Measurements from ENCODE around the gene LRRN4CL. TPM values are rescaled to one million over a fixed set of nuclear protein-coding genes. Genes with fewer than 3 reads are reported as not detected.
"Not testable (repeated sequence)": the region's sequence is repeated elsewhere in the genome, so short reads cannot be mapped to it uniquely, and the experiment has no call there.

Gene LRRN4CL
- total and polyA plus RNA-seq, 8 donors = 1.6 to 20.0 (median 5.8) TPM

DNA sequence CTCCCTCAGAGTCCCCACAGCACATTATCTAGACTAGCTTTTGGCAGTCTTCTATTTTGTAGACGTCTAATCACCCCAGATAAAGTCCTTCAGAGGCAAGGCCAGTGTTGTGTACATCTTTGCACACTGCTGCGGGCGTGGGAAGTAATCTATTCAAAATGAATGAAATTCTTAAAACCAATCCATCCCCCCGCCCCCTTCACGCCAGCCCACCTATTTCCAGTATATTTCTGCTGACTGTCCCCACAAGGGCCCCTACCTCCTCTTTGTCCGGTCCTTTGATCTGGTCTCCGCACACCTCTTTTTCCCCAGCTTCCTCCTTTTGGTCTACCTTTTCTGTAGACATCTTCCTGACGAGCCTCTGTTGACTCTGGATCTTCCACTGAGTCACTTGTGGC is 17.5 kb upstream of the LRRN4CL start:
- no peaks in the 10 kb centered on the region for H3K27me3 ChIP-seq
- H3K27ac ChIP-seq = peak overlapping the region; percentile 81 to 94 (median 89)
- 46 to 61% (median 57%) methylated on average over 8 of the region's 8 CpGs for WGBS, 5 donors
- H3K36me3 ChIP-seq = peaks cover 9 to 24% (median 19%) of the 10 kb centered on the region in 4 donors
- intact Hi-C loops (cut with DNase I; ENCODE audit: low total_unique reads) = no loop called here
- peak overlapping the region; percentile 65 to 87 (median 80) for H3K4me3 ChIP-seq
- peaks cover 42 to 65% (median 55%) of the 10 kb centered on the region in 4 donors for H3K4me1 ChIP-seq
- H3K9me3 ChIP-seq = no peaks in the 10 kb centered on the region
- TF ChIP-seq POLR2AphosphoS5 (IDR thresholded peaks at IDR 0.05) = no peak
- no peak for TF ChIP-seq EP300 (IDR thresholded peaks at IDR 0.05)
- TF ChIP-seq, protein P1, sequence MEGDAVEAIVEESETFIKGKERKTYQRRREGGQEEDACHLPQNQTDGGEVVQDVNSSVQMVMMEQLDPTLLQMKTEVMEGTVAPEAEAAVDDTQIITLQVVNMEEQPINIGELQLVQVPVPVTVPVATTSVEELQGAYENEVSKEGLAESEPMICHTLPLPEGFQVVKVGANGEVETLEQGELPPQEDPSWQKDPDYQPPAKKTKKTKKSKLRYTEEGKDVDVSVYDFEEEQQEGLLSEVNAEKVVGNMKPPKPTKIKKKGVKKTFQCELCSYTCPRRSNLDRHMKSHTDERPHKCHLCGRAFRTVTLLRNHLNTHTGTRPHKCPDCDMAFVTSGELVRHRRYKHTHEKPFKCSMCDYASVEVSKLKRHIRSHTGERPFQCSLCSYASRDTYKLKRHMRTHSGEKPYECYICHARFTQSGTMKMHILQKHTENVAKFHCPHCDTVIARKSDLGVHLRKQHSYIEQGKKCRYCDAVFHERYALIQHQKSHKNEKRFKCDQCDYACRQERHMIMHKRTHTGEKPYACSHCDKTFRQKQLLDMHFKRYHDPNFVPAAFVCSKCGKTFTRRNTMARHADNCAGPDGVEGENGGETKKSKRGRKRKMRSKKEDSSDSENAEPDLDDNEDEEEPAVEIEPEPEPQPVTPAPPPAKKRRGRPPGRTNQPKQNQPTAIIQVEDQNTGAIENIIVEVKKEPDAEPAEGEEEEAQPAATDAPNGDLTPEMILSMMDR (IDR thresholded peaks at IDR 0.05) = no peak
- no peak for TF ChIP-seq POLR2A (IDR thresholded peaks at IDR 0.05)
- DNase-seq = no peak

DNA sequence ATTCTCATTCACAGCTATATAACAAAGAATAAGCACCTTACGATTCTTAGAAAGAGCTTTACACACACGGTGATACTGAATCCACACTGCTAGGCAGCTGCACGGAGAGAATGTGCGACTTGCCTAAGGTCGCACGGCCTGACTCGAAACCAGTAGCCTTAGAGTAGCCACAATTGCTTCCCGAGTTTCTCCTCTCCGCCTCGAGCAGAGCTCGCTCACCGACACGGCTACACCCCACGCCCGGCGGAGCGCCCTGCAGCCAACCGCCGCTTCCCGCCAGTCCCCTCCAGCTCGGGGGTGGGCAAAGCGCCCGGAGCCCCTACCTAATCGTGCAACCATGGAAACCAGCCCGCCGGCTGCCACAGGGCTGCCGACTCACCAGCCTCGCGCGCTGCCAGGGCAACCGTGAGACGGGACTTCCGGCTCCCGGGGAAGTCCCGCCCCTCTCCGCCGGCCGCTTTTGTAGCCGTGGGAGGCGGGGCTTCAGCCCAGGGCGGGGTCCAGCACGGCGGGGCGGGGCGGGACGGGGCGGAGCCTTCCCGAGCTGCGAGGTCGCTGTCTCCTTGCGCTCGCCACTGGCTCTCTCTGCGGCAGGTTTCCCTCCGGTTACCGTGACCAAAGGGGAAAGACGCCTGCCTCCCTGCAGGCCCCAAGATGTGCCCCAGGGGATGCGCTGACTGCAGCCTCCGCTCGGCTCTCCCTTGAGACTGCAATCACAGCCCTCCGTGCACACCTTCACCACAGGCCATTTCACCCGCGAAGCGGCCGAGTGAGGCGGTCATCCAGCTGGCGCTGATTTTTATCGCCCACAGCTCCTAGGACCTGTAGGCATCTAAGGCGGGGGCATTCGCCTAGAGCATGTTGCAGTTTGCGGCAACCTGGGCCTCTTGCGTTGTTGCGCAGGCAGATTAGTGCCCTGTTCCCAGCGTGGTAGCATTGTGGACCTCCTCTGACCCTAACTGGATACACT is 16.8 kb upstream of the LRRN4CL start:
- H3K27ac ChIP-seq = peak overlapping the region; percentile 81 to 94 (median 89)

DNA sequence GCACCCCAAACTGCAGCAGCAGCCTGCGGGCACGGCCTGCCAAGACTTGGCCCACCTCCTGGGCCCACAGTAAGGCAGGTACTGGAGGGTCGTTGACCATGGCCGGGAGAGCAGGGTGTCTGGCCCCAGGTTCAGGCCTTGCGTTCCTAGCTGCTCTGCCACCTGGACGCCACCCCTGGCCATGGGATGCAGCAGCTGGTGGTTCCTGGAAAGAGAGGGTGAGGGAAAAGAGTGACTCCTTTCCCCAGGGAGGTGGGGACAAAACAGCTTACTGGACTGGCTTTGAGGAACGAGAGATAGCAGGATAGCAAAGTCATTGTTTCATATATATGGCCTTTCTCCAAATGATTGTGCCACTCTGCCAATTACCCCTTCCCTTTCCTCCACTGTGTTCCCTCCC is 16.1 kb upstream of the LRRN4CL start:
- H3K27me3 ChIP-seq = no peaks in the 10 kb centered on the region
- peak in 1 of 2 donors; percentile 64 for DNase-seq
- no peaks in the 10 kb centered on the region for H3K9me3 ChIP-seq
- 16 to 41% (median 33%) methylated on average over 7 of the region's 7 CpGs for WGBS, 5 donors
- H3K4me1 ChIP-seq = peaks cover 40 to 52% (median 46%) of the 10 kb centered on the region in 4 donors
- intact Hi-C loops (cut with DNase I; ENCODE audit: low total_unique reads) = no loop called here
- no peak for TF ChIP-seq EP300 (IDR thresholded peaks at IDR 0.05)
- TF ChIP-seq POLR2A (IDR thresholded peaks at IDR 0.05) = no peak
- no peak for TF ChIP-seq POLR2AphosphoS5 (IDR thresholded peaks at IDR 0.05)
- TF ChIP-seq, protein P1 (IDR thresholded peaks at IDR 0.05) = no peak
- peak overlapping the region; percentile 81 to 94 (median 89) for H3K27ac ChIP-seq
- peak overlapping the region; percentile 65 to 87 (median 80) for H3K4me3 ChIP-seq
- peaks cover 0 to 25% (median 19%) of the 10 kb centered on the region in 4 donors for H3K36me3 ChIP-seq

More for the DNA sequence above, 16.8 kb upstream of the LRRN4CL start:
- Histone ChIP-seq H3K4me3 (peak overlapping the region; percentile 65 to 87 (median 80)), H3K27me3 (no peaks in the 10 kb centered on the region), H3K36me3 (peaks cover 2 to 25% (median 19%) of the 10 kb centered on the region in 4 donors), H3K4me1 (peaks cover 42 to 60% (median 52%) of the 10 kb centered on the region in 4 donors), H3K9me3 (no peaks in the 10 kb centered on the region)
- DNase-seq = peak; percentile 97 to 98
- 3 to 8% (median 3%) methylated on average over 33 to 73 of the region's 73 CpGs for WGBS, 5 donors
- TF ChIP-seq POLR2A (IDR thresholded peaks at IDR 0.05) = no peak
- peak; percentile 7 to 92 (median 64) for TF ChIP-seq POLR2AphosphoS5 (IDR thresholded peaks at IDR 0.05)
- no peak for TF ChIP-seq EP300 (IDR thresholded peaks at IDR 0.05)
- TF ChIP-seq, protein P1 (IDR thresholded peaks at IDR 0.05) = no peak
- intact Hi-C loops (cut with DNase I; ENCODE audit: low total_unique reads) = no loop called here

DNA sequence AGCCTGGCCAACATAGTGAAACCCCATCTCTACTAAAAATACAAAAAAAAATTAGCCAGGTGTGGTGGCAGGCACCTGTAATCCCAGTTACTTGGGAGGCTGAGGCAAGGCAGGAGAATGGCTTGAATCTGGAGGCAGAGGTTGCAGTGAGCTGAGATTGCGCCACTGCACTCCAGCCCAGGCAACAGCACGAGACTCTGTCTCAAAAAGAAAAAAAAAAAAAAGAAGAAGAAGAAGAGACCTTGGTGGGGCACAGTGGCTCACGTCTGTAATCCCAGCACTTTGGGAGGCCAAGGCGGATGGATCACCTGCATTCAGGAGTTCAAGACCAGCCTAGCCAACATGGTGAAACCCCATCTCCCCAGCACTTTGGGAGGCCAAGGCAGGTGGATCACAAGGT is 14.6 kb upstream of the LRRN4CL start:
- H3K27me3 ChIP-seq; H3K4me3 ChIP-seq; H3K27ac ChIP-seq; intact Hi-C loops (cut with DNase I; ENCODE audit: low total_unique reads); H3K9me3 ChIP-seq; DNase-seq: not testable (repeated sequence)
- Histone ChIP-seq H3K36me3 (peaks cover 0 to 27% (median 19%) of the 10 kb centered on the region in 4 donors), H3K4me1 (peaks cover 31 to 42% (median 38%) of the 10 kb centered on the region in 4 donors)
- WGBS, 5 donors = 87 to 96% (median 91%) methylated on average over 4 of the region's 4 CpGs
